K562 (cell line): Measurements from ENCODE around the gene MAP1S. TPM values are rescaled to one million over a fixed set of nuclear protein-coding genes. Genes with fewer than 3 reads are reported as not detected.

Source experiments
- ARID3B ChIP-seq: fragments of 250-450 bp; sonication (Bioruptor Pico); IDR thresholded peaks from 2 replicates; pipeline ENCODE4 v1.4.0; 2020; ENCODE audit warnings: borderline replicate concordance
- BRCA1 ChIP-seq, 2 experiments: fragments of 450-650 bp in 1 of 2; sonication (generic) in 1 of 2; formaldehyde crosslinking in 1 of 2; IDR thresholded peaks; 2 replicates each; pipeline versions ENCODE4 v1.5.0 to v1.6.1; 2017 to 2020; ENCODE audit warnings: mild to moderate bottlenecking in 1 of 2, missing genetic modification reagents in 1 of 2
- CREB3 ChIP-seq: fragments of 450-650 bp; conservative IDR thresholded peaks from 2 replicates; pipeline ENCODE4 v1.6.1; 2016; ENCODE audit warnings: missing genetic modification characterization, low read depth, mild to moderate bottlenecking, missing compliant biosample characterization, moderate library complexity
- CUX1 ChIP-seq: fragments of 200-800 bp; sonication (Bioruptor generic); IDR thresholded peaks from 2 replicates; pipeline ENCODE4 v1.6.1; 2016; ENCODE audit warnings: missing genetic modification characterization, missing compliant biosample characterization
- DNMT1 ChIP-seq: fragments of 450-650 bp; IDR thresholded peaks from 2 replicates; pipeline ENCODE4 v1.6.1; 2016; ENCODE audit warnings: antibody characterized with exemption, mild to moderate bottlenecking
- HMGXB4 ChIP-seq: sonication (generic); formaldehyde crosslinking; IDR thresholded peaks from 2 replicates; pipeline ENCODE4 v1.8.1; 2023; ENCODE audit warnings: mild to moderate bottlenecking, missing genetic modification reagents
- HNRNPLL ChIP-seq: fragments of 200-400 bp; formaldehyde crosslinking; IDR thresholded peaks from 2 replicates; pipeline ENCODE4 v1.6.1; 2017; ENCODE audit warnings: low read length, low read depth, mild to moderate bottlenecking; ENCODE audit not compliant: poor library complexity, severe bottlenecking
- MAFF ChIP-seq: IDR thresholded peaks from 2 replicates; pipeline ENCODE4 v1.6.1; 2012; ENCODE audit warnings: low read length, improper control_type of control experiment
- NCOA1 ChIP-seq: fragments of 450-650 bp; IDR thresholded peaks from 2 replicates; pipeline ENCODE4 v1.6.1; 2016; ENCODE audit warnings: low read depth
- NCOA4 ChIP-seq: fragments of 450-650 bp; IDR thresholded peaks from 2 replicates; pipeline ENCODE4 v1.6.1; 2018; ENCODE audit warnings: mild to moderate bottlenecking; ENCODE audit not compliant: partially characterized antibody
- NRF1 ChIP-seq, 2 experiments: fragments of 450-650 bp; IDR thresholded peaks in 1 of 2; conservative IDR thresholded peaks in 1 of 2; 2 replicates each; pipeline ENCODE4 v1.6.1; 2014; ENCODE audit warnings: mild to moderate bottlenecking in 2 of 2
- TARDBP ChIP-seq: fragments of 450-650 bp; IDR thresholded peaks from 2 replicates; pipeline ENCODE4 v1.6.1; 2016
- UBTF ChIP-seq, 2 experiments: IDR thresholded peaks; 2 replicates each; pipeline ENCODE4 v1.6.1; 2012; ENCODE audit warnings: improper control_type of control experiment in 2 of 2, low read depth in 2 of 2, low read length in 2 of 2, borderline replicate concordance in 1 of 2
- ZNF57 ChIP-seq: fragments of 450-650 bp; formaldehyde crosslinking; IDR thresholded peaks from 2 replicates; pipeline ENCODE4 v1.4.0; 2020; ENCODE audit warnings: mild to moderate bottlenecking, moderate library complexity
- ZSCAN29 ChIP-seq: fragments of 450-650 bp; IDR thresholded peaks from 2 replicates; pipeline ENCODE4 v1.6.1; 2017
- polyA plus RNA-seq, 8 experiments: library from polyadenylated mRNA; depleted of rRNA in 4 of 8; stranded (reverse) in 5 of 8; unstranded in 3 of 8; fragments of >200 nt; fragmentation: Nextera tagmentation in 2 of 8; fragmentation: Illumina TruSeq in 1 of 8; extraction: Ambion mirVana in 2 of 8; extraction: Trizol in 1 of 8; gene quantifications; 2 replicates each; pipeline versions ENCODE4 v1.2.1 to v1.2.3, GENCODE V29; 2011 to 2014; ENCODE audit warnings: inconsistent platforms in 1 of 8, missing spikeins in 1 of 8
- total RNA-seq, 7 experiments: library from RNA; depleted of rRNA in 6 of 7; stranded (reverse); fragments of >200 nt in 6 of 7; fragmentation: Illumina TruSeq in 2 of 7; extraction: Trizol in 2 of 7; gene quantifications; 2 replicates each; pipeline versions ENCODE4 v1.2.1 to v1.2.3, GENCODE V29; 2011 to 2021; ENCODE audit warnings: low replicate concordance in 1 of 7

Gene MAP1S
- total and polyA plus RNA-seq, 9 of the 15 experiments (the other 6 are each of a cell fraction or from before 2014, with no cell fraction given), result 2.0 to 81.0 (median 9.5) TPM

DNA sequence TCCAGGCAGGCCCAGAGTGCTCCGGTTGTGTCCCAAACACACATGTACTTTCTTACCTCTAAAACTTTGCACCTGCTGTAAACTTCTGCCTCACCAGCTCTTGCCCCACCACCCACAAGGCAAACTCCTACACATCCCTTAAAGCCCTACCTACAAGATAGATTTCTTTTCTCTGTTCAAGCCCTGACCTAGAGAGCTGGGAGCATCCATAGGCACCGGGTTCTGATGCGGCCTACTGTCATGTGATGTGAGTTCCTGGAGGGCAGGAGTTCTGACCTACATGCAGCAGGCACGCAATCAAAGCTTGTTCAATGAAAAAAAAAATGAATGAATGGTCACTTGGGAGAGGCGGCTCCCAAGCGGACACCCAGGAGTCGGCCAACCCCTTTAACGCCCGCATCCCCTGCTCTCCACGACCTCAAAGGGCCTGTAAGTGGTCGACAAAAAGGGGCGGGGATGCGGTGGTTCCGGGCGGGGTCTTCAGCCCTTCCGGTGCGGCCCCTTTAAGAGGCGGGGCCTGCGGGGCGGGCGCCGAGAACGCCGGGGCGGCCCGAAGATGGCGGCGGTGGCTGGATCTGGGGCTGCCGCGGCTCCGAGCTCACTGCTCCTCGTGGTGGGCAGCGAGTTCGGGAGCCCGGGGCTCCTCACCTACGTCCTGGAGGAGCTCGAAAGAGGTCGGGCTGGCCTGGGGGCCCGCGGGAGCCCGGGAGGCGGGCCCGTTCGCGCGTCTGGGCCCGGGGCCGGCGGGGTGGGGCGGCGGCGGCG lies at the start of gene MAP1S (continued):
- TF ChIP-seq BRCA1 (IDR thresholded peaks at IDR 0.05), result no peak
- no peak for TF ChIP-seq BRCA1 (CRISPR knock-in tag; IDR thresholded peaks at IDR 0.05)
- no peak for TF ChIP-seq NCOA4
- TF ChIP-seq HNRNPLL, result peak; percentile 27
- no peak for TF ChIP-seq CREB3 (tag)
- no peak for TF ChIP-seq NRF1 (conservative IDR thresholded peaks at IDR 0.05 in 1 of 2, IDR thresholded peaks at IDR 0.05 in 1 of 2)
- TF ChIP-seq ZSCAN29, result no peak
- no peak for TF ChIP-seq TARDBP
- TF ChIP-seq MAFF, result no peak
- no peak for TF ChIP-seq HMGXB4 (CRISPR knock-in tag)
- no peak for TF ChIP-seq DNMT1
- TF ChIP-seq UBTF (IDR thresholded peaks at IDR 0.05; ENCODE audit: borderline replicate concordance in 1 of 2, low read depth in 2 of 2, low read length in 2 of 2), result no peak
- TF ChIP-seq ARID3B (CRISPR knock-in tag), result no peak
- no peak for TF ChIP-seq ZNF57 (CRISPR knock-in tag)
- no peak for TF ChIP-seq NCOA1
- no peak for TF ChIP-seq CUX1 (CRISPR knock-in tag)
